HG02884 (cell line): ENCODE data around the gene ZBTB46.
"Not testable (repeated sequence)": the region's sequence is repeated elsewhere in the genome, so short reads cannot be mapped to it uniquely, and the experiment has no call there.

ENCODE experiments used
- ATAC-seq: cut with Tn5 transposase; IDR thresholded peaks from one replicate; pipeline ENCODE4 v1.9.1; 2021; ENCODE audit warnings: mild to moderate bottlenecking, moderate library complexity; ENCODE audit not compliant: unreplicated experiment

ZBTB46 gene

GRCh38 chr20:63790572-63791168 is 40.4 kb downstream of the ZBTB46 start:
- ATAC-seq, result no peak

GRCh38 chr20:63789836-63790571 is 41.1 kb downstream of the ZBTB46 start:
- no peak for ATAC-seq

DNA sequence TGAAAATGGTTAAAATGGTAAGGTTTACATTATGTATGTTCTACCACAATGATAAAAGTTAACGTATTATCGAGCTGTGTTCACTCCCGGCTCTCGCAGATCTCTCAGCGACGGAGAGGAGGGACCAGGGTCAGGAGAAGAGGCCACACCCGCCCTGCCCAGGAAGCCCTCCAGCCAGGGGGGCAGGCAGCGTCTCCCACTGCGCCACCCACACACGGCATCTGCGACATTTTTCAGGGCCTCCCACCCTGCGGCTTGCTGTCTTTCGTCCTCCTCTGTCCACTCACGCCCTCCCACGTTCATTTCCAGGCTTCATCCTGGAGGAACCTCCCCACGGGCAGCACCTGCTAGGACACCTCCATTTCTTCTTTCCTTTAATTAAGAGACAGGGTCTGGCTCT is 43.3 kb downstream of the ZBTB46 start:
- no peak for ATAC-seq

DNA sequence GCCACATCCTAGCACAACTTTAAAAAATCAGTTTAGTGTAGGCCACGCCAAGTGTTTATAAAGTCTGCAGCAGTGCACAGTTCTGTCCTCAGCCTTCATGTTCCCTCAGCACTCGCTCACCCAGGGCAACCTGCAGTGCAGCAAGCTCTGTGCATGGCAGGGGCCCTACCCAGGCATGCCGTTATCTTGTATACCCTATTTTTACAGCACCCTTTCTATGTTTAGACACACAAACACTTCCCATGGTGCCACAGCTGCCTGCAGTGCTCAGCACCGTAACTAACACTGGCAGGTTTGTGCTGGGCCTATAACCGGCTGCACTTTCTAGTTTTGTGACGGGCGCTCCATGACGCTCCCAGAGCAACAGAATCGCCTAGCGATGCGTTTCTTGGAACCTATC is 43.8 kb downstream of the ZBTB46 start:
- ATAC-seq, result no peak

DNA sequence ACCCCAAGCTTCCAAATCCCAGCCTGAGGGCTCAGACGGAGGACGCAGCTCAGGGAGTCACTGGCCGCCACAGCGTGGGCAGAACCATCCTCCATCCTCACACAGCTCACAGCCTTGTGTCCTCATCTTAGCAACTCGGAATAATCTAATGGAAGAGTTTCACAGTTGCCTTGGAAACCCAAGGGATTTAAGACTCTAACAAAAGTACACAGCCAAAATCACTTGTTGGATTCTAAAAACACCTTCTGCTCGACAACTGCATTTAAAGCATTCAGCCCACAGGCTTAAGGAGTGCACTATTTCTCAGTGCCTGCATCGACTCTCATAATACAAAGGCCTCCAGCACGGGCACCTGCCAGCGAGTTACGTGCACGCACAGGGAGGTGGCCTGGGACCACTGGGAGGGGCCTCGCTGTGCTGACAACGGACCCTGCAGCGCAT is 45.4 kb downstream of the ZBTB46 start:
- ATAC-seq, result no peak

- no peak for ATAC-seq
Measured at GRCh38 chr20:63783970-63784369, 47.1 kb downstream of the ZBTB46 start.

DNA sequence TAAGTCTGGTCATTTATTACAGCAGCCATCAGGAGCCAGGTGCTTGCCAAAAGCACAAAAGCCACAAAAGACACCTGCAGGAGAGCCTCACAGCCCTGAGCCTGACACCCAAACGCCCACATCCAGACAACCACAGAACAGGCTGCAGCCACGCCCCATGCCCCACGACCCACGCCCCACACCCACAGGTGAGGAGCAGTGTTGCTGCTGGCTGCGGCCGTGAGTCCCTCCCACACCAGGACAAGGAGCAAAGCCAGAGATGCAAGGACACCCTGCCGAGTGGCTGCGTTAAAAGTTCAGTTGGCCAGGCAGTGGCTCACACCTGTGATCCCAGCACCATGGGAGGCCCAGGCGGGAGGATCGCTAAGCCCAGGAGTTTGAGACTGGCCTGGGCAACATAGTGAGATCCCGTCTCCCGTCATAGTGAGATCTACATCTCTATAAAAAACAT is 48.5 kb downstream of the ZBTB46 start:
- no peak for ATAC-seq

GRCh38 chr20:63782051-63782471 is 49.0 kb downstream of the ZBTB46 start:
- no peak for ATAC-seq

DNA sequence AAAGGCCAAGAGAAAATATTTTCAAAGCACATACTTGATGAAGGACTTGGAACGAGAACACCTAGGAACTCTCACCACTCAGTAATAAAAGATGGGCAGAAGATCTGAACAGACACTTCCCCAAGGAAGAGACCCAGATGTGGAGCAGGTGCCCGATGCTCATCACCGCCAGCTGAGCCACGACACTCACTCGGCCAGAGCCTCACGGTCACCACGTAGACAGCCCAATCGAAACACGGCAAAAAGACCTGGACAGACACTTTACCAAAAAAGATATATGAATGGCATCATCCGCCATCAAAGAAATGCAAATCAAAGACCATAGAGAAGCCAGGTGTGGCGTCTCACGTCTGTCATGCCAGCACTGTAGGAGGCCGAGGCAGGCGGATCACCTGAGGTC is 49.9 kb downstream of the ZBTB46 start:
- ATAC-seq, result no peak

- no peak for ATAC-seq
Measured at GRCh38 chr20:63778857-63779256, 52.2 kb downstream of the ZBTB46 start.

GRCh38 chr20:63778034-63778752 is 52.9 kb downstream of the ZBTB46 start:
- ATAC-seq, result no peak

GRCh38 chr20:63777614-63778013 is 53.5 kb downstream of the ZBTB46 start:
- no peak for ATAC-seq

DNA sequence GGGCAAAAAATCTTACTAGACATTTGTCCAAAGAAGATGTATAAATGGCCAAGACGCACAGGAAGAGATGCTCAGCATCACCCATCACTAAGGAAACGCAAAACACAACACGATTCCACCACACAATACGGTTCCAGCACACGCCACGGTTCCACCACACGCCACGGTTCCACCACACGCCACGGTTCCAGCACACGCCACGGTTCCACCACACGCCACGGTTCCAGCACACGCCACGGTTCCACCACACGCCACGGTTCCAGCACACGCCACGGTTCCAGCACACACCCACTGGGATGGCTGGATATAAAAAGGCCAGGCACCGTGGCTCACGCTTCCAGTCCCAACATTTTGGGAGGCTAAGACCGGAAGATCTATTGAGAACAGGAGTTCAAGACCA is 54.2 kb downstream of the ZBTB46 start:
- not testable (repeated sequence) for ATAC-seq

DNA sequence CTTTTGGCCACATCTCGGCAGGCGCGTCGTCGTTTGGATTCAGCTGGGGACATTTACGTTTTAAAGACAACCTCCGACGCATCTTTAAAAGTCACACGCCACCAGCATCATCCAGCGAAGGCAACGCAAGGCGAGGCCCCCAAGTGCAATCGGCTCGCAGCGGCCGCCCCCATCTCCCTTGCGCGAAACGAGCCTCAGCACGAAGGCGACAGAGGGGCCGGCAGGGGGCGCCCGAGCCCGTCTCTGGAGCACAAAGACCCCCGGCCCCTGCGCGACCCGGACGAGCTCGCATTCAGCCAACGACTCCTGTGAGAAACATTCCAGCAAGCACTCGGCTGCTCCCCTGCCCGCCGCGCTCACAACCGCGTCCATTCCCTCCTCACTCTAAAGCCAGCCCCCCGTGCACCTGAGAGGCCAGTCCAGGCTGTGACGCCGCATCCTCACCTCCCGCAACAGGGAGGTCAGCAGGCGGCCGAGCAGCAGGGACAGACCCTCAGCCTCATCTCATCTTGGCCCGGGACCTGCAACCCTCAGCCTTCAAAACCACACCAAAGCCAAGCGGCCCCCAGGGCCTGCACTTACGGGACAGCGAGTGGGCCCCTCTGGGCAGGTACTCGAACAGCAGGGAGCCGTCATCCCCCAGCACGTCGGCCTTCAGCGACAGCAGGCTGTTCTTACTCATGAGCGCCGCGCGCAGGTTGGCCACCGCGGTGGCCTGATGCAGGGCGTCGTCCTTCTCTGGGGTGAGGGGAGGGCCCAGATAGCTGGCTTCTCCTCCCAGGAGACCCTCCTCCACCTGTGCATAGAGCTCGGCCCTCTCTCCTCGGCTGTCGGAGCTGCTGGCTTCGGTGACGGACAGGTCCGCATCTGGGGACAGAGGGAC is 55.7 kb downstream of the ZBTB46 start:
- no peak for ATAC-seq

GRCh38 chr20:63774306-63774705 is 56.8 kb downstream of the ZBTB46 start:
- ATAC-seq, result no peak

DNA sequence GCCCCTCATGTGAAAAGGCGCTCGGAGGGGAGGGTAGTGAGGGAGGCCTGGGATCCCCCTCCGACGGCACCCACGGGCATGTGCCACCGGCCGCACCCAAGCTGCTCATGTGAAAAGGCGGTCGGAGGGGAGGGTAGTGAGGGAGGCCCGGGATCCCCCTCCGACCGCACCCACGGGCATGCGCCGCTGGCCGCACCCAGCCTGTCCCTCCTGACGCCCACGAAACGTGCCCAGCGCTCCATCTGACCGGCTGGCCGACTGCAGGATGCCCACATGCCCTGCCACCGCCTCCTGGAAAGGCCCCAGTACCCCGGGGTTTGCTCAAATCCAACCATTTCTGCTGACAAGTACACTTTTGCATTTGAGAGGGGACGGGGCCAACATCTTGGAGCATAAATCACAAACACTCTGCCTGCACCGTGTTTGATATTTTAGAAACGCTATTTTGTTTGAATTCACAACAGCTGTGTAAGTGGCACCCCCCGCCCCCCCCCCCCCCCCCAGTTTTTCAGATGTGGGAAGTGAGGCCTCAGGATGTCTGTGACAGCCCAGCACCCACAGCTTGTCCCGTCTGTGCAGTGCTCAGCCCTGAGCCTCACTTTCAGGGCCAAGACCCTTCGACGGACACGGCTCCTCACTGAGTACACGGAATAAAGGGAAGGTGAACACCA is 57.4 kb downstream of the ZBTB46 start:
- ATAC-seq, result no peak

DNA sequence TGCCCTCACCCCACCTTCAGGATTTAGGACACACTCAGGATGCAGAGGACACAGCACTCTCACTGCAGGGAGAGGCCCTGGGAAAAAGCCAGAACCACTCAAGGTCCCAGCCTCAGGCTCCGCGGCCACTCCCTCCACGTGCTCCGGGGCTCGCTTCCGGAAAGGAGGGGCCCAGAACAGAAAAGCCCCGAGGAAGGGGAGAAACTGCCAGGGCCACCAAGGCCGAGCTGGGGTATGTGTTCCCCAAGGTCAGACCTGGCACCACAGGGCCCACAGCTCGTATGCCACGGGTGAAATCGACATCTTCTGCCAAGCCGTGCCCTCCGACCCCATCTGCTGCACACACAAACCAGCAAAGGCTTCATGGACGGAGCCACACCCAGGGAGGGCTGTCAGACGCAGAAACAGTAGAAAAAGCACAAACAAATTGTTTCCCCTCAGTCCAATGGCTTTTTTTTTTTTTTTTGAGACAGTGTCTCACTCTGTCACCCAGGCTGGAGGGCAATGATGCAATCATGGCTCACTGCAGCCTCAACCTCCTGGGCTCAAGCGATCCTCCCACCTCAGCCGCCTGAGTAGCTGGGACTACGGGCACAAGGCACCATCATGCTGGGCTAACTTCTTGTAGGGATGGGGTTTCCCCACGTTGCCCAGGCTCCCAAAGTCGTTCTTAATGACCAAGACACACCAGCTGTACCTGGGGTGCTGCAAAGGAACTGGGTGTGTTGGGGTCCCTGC is 58.1 kb downstream of the ZBTB46 start:
- ATAC-seq, result no peak

GRCh38 chr20:63771046-63771707 is 59.9 kb downstream of the ZBTB46 start:
- ATAC-seq, result no peak

DNA sequence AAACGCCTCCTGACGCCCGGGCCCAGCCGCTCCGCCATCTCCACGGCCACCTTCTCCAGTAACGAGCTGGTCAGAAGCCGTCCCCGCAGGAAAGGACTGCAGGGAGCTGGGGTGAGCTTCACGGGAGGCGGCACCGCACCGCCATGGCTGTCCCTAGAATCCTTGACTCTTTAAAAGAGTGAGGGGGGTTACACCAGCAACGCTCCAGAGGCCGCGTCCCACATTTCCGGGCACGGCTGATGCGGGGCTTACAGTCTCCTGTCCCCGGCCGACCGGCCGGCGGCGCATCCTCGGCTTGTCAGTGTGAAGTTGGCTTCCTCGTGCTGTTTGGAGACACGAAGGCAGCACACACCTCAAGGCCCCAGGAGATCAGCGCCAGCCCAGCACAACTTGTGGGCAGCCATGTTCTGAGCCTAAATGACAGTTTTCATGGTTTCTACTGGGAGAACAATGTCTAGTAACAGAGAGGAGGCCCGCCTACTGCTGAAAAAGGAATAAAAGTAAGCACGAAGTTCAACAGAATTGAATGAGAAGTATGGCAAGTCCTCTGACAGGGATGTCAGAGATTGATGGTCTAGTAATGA is 61.1 kb downstream of the ZBTB46 start:
- ATAC-seq, result no peak
